HG03097 (cell line): ENCODE measurements around the gene TANGO6.
"Not testable (repeated sequence)": the region's sequence is repeated elsewhere in the genome, so short reads cannot be mapped to it uniquely, and the experiment has no call there.

Experiments used
- ATAC-seq: cut with Tn5 transposase; IDR thresholded peaks from one replicate; pipeline ENCODE4 v1.9.1; 2021; ENCODE audit not compliant: unreplicated experiment, low FRiP score

Gene TANGO6

DNA sequence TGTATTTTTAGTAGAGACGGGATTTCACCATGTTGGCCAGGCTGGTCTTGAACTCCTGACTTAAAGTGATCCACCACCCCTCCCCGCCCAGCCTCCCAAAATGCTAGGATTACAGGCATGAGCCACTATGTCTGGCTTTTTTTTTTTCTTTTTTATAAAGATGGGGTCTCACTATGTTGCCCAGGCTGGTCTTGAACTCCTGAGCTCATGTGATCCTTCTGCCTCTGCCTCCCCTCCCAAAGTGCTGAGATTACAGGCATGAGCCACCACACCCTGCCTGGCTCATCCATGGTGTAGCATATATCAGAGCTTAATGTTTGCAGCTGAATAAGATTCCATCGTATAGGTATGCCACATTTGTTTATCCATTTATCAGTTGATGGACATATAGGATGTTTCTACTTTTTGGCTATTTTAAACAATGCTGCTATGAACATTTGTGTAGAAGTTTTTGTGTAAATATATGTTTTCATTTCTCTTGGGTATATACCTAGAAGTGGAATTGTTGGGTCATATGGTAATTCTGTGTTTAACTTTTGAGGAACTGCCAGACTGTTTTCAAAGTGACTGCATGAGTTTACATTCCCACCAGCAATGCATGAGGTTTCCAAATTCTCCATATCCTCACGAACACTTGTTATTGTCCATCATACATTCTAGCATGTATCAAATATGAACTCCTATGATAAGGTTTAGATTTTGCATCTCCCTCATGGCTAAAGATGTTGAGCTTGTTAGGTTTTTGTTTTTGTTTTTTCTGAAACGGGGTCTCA is 206.5 kb downstream of the TANGO6 start:
- no peak for ATAC-seq

DNA sequence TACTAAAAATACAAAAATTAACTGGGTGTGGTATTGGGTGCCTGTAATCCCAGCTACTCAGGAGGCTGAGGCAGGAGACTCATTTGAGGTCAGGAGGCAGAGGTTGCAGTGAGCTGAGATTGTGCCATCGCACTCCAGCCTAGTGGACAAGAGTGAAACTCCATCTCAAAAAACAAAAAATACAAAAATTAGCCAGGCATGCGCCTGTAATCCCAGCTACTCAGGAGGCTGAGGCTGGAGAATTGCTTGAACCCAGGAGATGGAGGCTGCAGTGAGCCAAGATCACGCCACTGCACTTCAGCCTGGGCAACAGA is 208.1 kb downstream of the TANGO6 start:
- ATAC-seq = not testable (repeated sequence)

DNA sequence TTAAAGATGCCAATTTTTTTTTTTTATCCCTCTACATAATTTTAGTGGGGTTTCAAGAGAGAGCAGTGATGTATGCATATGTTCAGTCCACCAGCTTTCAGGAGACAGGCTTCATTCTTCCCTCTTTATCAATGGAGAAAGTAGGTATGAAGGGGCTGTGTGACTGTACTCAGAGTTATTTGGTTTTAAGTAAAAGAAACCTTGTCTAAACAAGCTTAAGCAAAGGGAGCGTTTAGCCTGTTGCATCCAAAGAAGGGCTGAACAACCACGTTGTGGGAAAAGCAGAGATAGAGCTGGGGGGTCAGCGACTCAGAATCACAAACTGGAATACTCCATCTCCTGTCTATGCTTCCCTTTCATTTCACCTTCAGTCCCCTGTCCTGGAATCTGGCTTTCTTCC is 211.7 kb downstream of the TANGO6 start:
- no peak for ATAC-seq

DNA sequence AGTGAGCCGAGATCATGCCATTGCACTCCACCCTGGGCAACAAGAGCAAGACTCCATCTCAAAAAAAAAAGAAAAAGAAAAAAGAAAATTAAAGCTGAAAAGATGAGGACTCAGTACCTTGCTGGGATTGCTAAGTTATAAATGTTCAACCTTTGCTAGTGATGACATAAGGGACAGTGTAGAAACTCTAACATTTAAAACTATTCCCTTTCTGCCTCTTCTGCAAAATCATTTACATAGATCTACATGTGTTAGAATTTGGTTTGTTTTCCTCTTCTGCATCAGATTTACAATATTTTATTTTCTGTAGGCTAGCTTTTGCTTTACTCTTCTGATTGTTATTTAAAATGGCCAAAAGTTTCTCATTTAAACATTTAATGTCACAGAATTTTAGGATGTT is 212.6 kb downstream of the TANGO6 start:
- ATAC-seq = no peak

DNA sequence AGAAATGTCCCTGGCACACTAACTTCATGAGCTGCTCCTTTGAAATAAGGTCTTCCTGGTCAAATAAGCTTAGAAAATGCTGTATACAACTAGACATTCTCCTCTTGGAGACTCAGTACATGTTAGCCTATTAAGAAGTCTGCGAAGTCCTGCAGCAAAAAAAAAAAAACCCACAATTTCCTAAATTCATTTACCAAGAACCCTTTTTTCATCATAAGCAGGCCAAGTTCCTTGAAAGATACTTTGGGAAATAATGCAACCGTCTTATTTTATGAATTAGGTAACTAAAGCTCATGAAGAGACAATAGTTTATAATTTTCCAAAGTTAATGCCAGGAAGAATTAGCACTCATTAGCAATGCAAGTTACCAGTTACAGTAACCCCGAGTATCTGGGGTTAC is 213.1 kb downstream of the TANGO6 start:
- no peak for ATAC-seq

DNA sequence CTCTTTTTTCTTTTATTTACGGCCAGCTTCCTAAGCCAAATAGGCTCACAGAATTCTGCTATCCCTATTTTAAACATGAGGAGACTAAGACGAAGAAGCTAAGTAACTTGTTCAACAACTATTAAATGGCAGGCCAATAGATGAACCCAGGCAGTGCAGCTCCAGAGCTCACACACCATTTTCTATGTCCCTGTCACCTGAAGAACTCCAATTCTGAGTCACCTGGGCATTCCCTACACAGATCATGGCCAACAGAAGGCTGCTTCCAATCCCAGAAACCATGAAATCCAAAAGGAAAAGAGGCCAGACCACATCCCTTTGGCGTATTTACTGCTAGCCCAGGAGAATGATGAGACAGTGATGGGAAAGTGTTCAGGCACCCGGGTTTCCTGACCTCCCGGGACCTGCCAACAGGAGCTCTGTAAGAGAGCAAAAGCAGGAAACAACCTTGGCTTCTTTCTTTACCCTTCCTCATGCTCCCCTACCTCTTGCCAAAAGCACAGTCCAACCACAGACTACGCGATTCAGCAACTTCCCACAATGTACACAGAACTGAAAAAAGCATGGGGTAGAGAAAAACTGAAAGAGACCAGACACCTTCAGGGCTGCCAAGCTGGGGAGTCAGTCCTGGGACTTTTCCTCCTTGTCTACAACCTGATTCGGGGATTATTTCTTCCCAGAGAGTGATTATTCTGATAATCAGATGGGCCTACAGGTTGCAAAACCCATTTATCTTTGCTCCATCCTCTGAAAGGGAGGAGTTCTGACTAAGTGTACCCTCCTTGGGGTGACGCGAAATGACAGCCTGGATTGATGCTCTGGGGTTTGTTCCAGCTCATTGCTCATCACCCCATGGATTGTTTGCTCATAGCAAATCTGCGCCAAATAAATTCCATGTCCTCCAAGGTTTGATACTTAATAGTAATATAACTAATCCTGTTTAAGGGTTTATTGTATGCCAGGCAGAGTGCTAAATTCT is 214.4 kb downstream of the TANGO6 start:
- ATAC-seq = no peak

DNA sequence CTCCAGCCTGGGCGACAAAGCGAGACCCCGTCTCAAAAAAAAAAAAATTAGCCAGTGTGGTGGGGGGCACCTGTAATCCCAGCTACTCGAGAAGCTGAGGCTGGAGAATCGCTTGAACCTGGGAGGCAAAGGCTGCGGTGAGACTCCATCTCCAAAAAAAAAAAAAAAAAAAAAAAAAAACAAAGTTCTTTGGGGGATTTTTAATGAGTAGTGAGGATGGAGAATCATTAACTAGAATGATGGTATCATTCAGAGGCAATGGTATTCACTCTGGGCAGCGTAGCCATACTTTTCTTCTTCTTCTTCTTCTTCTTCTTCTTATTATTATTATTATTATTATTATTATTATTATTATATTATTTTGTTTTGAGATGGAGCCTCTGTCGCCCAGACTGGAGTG is 220.2 kb downstream of the TANGO6 start:
- not testable (repeated sequence) for ATAC-seq

DNA sequence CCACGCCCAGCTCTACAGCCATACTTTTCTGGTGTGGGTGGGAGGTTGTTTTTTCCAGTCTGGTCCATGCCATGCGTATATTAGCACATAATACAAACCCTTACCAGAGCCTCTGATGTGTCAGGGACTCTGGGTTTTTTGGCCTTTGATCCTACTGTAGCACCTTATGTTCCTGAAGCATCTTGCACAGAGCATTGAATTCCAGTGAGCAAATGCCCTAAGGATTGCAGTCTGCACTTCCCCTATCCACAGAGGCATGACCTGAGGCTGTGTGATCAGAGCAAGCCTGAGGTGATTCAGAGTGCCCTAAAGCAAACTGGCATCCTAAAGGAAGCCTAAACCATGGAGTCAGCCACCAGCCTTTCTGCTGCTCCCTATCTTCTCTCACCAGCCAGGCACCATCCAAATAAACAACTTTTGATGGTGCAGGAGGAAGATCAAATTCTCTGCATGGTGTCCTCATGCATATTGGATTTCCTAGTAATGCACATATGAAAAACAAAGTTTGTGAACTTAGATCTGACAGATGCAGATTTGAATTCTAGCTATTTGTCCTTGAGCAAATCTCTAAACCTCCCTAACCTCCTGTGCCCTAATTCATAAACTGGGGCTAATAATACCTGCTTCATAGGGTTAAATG is 220.9 kb downstream of the TANGO6 start:
- ATAC-seq = no peak

DNA sequence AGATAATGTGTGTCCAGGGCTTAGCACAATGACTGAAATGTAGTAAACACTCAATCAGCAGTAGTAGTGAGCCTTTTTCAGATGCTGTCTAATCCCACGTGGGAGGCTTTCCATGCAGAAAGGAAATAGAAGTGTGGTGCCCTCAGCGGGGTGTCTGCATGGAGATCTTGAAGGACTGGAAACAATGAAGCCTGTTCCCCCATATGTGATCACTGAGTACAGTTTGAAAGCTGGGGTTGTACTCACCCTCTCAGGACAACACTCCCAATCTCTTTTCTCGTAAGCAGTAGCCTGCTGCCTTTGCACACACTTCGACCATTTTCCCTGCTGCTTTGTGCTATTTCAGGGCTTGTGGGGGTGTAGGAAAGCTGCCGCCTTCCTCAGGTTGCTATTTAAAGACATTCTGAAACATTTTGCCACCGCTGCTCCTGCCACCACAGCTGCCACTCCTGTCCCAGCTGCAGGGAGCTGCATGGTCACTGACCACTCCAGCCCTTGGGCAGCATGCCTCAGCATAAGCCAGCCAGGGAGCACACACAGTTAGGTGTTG is 221.5 kb downstream of the TANGO6 start:
- ATAC-seq = no peak

DNA sequence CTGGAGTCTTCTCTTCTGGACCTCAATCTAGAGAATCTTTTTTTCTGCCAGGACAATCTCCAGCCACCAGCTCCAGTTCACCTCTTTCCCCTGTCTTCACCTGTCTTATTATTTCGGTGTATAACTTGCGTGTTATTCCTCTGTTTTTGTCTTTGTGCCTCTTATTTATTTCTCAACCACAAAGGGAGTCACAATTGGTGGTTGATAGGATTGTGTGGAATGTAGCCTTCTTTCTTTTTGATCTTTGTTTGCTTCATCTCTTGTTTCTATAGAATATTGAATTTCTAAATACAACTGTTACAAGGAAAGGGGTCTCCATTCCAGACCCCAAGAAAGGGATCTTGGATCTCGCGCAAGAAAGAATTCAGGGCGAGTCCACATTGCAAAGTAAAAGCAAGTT is 226.2 kb downstream of the TANGO6 start:
- ATAC-seq = no peak

DNA sequence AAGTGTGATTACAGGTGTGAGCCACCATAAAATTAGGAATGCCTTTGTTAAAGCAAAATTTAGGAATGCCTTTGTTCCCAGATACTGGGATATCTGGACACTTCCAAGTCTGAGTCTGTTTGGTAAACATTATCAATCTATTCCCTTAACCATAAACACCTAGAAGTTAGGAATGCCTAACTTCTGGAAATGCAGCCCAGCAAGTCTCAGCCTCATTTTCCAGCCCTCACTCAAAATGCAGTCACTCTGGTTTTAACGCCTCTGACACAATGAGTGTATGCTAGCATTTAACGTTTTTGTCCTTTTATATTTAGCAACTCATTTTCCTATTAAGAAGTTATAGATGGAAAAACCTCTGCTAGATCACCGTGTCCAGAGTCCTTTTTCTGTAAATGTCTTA is 227.7 kb downstream of the TANGO6 start:
- no peak for ATAC-seq

DNA sequence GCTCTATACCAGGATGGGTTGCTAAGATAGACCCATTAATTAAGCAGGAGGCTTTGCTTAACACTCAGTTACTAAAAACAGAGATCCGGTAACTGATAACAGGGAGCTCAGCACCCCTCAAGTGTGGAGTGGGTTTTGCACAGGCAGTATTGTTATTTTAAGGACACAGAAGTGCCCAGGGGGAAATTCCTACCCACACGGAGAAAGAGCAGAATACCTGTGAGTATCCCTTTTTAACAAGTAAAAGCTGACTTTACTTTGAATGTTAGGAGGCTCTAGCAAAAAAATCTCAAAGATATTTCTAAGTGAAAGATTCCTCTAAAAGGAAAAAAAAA is 229.3 kb downstream of the TANGO6 start:
- ATAC-seq = no peak

DNA sequence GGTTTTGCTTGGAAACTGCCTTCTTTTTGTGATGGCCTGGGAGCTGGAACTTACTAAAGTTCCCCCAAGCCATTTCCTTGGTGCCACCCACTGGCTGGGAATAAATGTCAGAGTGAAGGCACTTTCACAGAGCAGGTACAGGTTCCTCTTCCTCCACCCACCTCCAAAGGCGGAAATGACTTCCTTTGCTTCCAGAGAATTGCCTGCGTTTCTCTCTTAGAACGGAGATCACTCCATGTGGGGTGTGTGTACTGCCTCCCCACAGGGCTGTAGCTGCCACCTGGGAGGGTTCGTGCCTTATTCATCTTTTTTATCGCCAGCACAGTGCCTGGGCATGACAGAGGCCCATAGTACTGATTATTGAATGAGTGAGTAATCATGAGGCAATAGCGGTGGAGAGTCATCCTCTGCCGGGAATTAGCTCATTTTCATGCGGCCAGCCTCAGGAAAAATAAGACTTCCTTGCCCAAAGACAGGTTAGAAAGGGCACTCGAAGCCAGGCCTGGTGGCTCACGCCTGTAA is 229.9 kb downstream of the TANGO6 start:
- no peak for ATAC-seq

DNA sequence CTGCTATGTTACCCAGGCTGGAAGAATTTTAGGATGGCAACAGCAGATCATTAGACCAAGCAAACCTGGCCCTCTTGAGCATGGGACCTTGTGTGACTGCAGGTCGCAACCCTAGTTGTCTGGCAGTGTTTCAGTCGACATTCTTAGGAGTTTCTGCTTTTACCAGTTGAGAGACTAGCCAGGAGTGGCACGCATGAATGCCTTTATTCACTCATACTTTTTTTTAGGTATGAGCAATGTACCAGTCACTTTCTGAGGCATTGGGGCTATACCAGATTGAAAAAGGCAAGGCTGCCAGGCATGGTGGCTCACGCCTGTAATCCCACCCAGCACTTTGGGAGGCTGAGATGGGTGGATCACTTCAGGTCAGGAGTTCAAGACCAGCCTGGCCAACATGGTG is 233.9 kb downstream of the TANGO6 start:
- ATAC-seq = no peak

DNA sequence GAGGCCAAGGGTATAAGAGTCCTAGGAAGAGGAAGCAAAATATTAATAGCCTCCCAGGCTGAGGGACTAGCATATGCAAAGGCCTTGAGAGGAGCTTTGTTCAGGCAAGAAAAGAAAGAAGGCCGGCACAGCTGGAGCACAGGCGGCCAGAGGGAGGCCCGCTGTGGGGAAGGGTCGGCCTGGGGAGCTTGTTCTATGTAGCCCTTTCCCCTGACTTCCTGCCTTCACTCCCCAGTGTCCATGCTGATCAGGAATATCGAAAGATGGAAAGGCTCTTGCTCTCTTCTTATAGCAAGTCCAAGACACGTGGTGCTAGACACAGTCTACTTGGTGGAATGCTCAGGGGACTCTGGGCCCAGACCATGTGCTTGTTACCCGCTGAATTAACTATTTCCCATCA is 234.7 kb downstream of the TANGO6 start:
- ATAC-seq = no peak

DNA sequence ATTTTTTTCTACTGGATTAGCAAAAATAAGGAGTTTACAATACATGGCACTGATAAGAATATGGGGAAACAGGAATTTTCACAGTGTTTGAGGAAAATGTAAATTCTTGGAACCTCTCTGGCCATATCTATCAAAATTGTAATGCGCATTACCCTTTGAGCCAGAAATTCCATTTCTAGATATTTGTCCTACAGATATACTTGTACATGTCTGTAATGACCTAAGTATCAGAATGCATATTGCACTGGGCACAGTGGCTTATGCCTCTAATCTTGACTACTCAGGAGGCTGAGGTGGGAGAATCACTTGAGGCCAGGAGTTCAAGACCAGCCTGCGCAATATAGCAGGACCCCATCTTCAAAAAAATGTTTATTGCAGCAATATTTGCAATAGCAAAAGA is 236.4 kb downstream of the TANGO6 start:
- no peak for ATAC-seq

DNA sequence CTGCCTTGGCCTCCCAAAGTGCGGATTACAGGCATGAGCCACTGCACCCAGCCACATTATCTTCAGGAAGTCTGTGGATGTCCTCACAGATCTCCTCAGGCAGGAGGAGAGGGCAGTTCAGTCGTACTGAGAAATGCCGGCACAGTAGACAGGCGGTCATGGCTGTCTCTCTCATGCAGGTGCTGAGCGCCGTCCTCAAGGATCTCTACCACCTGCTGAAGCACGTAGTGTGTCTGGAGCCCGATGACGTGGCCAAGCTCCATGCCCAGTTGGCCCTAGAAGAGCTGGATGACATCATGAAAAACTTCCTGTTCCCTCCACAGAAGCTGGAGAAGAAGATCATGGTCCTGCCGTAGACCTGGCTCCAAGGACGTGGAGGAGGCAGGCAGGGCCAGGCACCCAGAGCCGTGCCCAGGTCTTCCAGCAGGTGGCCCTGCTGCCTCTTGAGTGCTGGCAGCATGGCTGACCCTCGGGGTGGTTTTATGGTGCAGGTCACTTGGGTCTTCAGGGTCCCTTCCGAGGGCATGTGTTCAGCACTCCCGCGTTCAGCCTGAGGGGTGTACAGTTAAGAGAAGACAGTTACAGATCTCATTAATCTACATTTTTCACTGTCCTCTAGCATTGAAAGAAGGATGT is 240.1 kb downstream of the TANGO6 start:
- ATAC-seq = no peak

DNA sequence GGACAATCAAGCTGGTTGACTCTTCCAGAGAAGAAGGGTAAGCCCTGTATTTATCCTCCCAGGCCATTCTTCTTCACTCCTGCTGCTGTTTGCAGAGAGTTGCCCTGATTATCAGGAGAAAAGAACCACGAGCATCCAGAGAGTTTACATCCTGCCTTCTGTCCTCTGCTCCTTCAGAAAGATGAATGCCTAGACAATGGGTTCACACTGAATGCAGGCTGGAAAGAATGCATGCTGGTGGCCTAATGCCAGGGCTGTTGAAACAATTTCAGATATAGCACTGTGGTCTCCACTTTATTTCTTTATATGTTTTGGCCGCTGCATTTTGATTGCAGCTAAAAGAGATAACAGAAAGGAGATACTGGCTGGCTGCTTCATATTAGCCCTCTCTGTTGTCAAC is 241.0 kb downstream of the TANGO6 start:
- ATAC-seq = no peak

DNA sequence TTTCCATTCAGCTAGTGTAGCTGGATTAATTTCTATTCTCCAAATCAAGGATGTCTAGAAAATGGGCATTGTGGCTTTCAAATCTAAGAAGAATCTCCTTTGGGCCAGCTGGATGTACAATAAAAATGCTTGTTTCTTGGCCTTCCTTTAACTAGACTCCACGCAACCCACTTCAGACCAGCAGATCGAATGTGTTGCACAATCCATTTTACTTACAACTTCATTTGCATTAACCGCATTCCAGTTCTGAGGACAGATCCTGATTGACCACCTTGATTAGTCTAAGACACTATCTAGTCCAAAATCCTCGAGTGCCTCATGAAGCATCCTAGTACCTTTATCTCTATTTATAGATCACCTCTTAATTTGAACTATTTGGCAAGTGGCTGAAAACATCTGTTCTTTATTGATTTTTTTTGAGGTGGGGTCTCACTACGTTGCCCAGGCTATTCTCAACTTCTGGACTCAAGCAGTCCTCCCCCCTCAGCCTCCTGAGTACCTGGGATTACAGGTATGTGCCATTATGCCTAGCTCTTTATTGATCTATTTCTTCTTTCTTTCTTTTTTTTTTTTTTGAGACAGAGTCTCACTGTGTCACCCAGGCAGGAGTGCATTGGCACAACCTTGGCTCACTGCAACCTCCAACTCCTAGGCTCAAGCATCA is 241.8 kb downstream of the TANGO6 start:
- ATAC-seq = no peak

DNA sequence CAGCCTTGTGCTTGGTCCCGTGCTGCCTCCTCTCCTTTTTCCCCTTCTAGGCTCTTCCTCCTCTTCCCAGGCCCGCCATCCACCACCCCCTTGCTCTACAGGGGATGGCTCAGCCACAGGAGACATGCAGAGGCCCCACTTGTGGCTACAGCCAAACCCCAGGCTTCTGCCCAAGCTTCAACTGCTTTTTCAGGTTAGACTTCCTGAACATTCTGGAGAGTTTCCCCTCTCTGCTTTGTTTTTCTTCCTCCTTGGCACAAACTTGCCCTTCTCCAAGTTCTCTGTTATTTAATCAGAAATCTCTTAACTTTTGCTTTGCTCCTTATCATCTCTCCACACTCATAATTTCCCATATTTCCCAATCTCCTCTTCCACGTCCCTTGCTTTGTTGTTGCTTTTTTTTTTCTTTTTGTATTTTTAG is 243.8 kb downstream of the TANGO6 start:
- no peak for ATAC-seq
